Effector memory CD4-positive, alpha-beta T cell (primary cell): Measurements from ENCODE around the gene RBM27.

Source experiments
- DNase-seq, 3 donors: peaks; one replicate each; pipeline ENCODE4 v3.0.0-alpha.2; 2020
- H3K27ac ChIP-seq: 2 replicates; pipeline ENCODE4 v1.7.0; 2013; ENCODE audit warnings: mild to moderate bottlenecking, low read length, moderate library complexity; ENCODE audit not compliant: insufficient read depth, poor library complexity, severe bottlenecking
- H3K27me3 ChIP-seq: replicated peaks from 2 replicates; pipeline ENCODE4 v1.7.0; 2013; ENCODE audit warnings: mild to moderate bottlenecking, low read length; ENCODE audit not compliant: insufficient read depth, control insufficient read depth, poor library complexity, severe bottlenecking
- H3K36me3 ChIP-seq: 2 replicates; pipeline ENCODE4 v1.7.0; 2013; ENCODE audit warnings: mild to moderate bottlenecking, low read length, moderate library complexity; ENCODE audit not compliant: control insufficient read depth, insufficient read depth
- H3K4me1 ChIP-seq: 2 replicates; pipeline ENCODE4 v1.7.0; 2013; ENCODE audit warnings: low read length, mild to moderate bottlenecking; ENCODE audit not compliant: control insufficient read depth, insufficient read depth, poor library complexity, severe bottlenecking
- H3K4me3 ChIP-seq: 2 replicates; pipeline ENCODE4 v1.7.0; 2013; ENCODE audit warnings: low read length, low read depth, mild to moderate bottlenecking; ENCODE audit not compliant: insufficient read depth, poor library complexity, severe bottlenecking
- H3K9me3 ChIP-seq: 2 replicates; pipeline ENCODE4 v1.7.0; 2013; ENCODE audit warnings: mild to moderate bottlenecking, low read length, moderate library complexity; ENCODE audit not compliant: control insufficient read depth

RBM27 gene

DNA sequence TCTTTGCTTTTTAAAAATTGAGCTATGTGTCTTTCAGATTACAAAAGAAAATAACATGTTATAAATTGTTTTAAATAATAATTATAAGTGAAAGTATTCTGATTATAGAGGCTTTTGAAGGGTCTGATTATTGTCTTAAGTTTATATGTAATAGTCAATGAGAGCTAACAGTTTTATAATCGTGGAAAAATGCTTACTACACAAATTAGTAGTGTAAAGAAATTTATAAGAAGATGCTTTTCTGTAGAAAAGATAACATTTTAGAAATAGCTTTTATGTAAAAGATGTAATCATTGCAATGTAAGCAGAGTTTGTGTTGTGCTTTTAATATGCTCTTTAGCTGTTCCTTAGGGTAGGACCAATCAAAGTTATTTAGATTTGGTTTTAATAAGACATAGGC, 18.6 kb downstream of the RBM27 start:
- DNase-seq, result no peak
- Histone ChIP-seq H3K27ac (no peak overlapping the region), H3K36me3 (peaks cover 17% of the 10 kb centered on the region), H3K4me1 (no peaks in the 10 kb centered on the region), H3K27me3 (no peaks in the 10 kb centered on the region), H3K4me3 (no peak overlapping the region), H3K9me3 (no peaks in the 10 kb centered on the region)

DNA sequence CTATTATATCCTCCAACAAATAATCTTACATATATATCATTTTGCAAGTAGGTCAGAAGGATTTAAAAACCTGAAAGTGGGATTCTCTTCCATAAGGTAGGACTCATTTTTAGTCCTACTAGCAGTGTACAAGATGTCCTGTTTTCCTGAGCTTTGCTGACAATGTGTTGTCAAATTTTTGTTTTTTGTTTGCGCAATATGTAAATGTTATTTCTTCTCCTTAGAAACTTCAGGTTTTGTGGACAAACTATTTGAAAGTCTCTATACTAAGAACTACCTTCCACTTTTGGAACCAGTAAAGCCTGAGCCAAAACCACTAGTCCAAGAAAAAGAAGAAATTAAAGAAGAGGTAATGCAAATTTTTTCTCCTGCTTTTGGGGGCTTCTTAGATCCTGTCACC, 19.8 kb downstream of the RBM27 start:
- Histone ChIP-seq H3K9me3 (no peaks in the 10 kb centered on the region), H3K27ac (no peak overlapping the region)
- no peak for DNase-seq

DNA sequence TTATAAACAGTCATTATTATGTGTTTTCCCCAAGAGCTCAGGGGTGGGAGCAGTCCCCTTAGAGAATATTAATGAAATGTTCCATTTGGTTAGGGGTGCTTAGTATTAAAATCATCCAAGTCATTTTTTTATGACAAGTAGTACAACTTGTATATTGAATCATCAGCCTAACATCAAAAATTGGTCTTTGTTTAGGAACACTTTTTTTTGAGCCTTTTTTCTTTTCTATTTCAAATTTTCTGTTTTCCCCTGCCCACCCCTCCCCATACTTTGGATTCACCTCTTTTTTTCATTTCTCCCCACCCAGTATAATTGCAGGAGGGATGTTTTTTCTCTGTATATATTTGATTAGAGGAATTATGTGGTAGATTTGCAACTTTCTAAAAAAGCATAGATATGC, 25.8 kb downstream of the RBM27 start:
- Histone ChIP-seq H3K27ac (no peak overlapping the region), H3K9me3 (no peaks in the 10 kb centered on the region), H3K27me3 (no peaks in the 10 kb centered on the region), H3K4me3 (no peak overlapping the region), H3K36me3 (peaks cover 55% of the 10 kb centered on the region), H3K4me1 (no peaks in the 10 kb centered on the region)
- no peak for DNase-seq

More for the DNA sequence above, 19.8 kb downstream of the RBM27 start:
- Histone ChIP-seq H3K4me3 (no peak overlapping the region), H3K27me3 (no peaks in the 10 kb centered on the region), H3K36me3 (peaks cover 17% of the 10 kb centered on the region), H3K4me1 (no peaks in the 10 kb centered on the region)

DNA sequence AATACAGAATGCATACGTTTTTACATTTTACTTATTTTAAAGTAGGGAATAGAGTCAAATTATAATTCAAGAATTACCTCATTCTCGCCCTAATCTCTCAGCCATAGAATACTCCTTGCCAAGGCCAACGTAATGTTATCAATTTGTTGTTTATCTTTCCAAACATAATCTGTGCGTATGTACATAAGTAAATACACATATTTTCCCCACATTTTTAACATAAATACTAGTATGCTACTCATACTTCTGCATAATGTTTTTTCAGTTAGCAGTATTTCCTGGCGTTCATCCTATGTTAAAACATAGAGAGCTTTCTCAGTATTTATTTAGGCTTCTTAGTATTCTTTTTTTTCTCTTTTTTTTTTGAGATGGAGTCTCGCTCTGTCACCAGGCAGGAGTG, 28.8 kb downstream of the RBM27 start:
- Histone ChIP-seq H3K36me3 (peaks cover 72% of the 10 kb centered on the region), H3K4me3 (no peak overlapping the region)

DNA sequence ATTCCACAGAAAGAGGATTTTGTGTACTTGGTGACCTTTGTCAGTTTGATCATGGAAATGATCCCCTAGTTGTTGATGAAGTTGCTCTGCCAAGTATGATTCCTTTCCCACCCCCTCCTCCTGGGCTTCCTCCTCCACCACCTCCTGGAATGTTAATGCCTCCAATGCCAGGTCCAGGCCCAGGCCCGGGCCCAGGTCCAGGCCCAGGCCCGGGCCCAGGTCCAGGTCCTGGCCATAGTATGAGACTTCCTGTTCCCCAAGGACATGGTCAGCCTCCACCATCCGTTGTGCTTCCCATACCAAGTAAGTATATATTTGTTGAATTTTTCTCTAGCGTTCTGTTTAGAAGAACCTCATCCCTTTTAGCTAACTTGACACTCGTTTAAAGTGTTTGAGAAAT, 30.0 kb downstream of the RBM27 start:
- no peaks in the 10 kb centered on the region for H3K27me3 ChIP-seq
- no peaks in the 10 kb centered on the region for H3K4me1 ChIP-seq
- no peak for DNase-seq
- no peak overlapping the region for H3K4me3 ChIP-seq
- H3K9me3 ChIP-seq, result no peaks in the 10 kb centered on the region
- no peak overlapping the region for H3K27ac ChIP-seq
- H3K36me3 ChIP-seq, result peaks cover 76% of the 10 kb centered on the region

More for the DNA sequence above, 28.8 kb downstream of the RBM27 start:
- Histone ChIP-seq H3K27ac (no peak overlapping the region), H3K27me3 (no peaks in the 10 kb centered on the region), H3K4me1 (no peaks in the 10 kb centered on the region), H3K9me3 (no peaks in the 10 kb centered on the region)
- no peak for DNase-seq

DNA sequence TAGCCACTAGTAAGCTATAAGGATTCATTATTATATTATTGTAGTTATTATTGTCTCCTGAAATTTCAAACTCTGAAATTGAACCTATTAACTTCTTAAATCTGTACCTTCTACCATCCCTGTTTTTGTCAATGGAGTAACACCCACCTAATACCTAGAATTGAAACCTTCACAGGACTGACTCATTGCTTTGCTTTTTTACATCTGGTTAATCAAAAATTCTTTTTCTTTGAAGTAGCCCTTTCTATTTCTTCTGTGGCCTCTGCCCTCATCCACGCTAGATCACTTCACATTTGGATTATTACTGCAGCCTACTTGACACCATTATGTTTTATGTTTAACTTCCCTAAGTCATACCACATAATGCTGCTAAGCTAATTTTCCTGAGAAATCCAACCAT, 35.6 kb downstream of the RBM27 start:
- Histone ChIP-seq H3K4me1 (no peaks in the 10 kb centered on the region), H3K36me3 (peaks cover 48% of the 10 kb centered on the region), H3K4me3 (no peak overlapping the region), H3K27ac (no peak overlapping the region), H3K27me3 (no peaks in the 10 kb centered on the region), H3K9me3 (no peaks in the 10 kb centered on the region)
- no peak for DNase-seq

DNA sequence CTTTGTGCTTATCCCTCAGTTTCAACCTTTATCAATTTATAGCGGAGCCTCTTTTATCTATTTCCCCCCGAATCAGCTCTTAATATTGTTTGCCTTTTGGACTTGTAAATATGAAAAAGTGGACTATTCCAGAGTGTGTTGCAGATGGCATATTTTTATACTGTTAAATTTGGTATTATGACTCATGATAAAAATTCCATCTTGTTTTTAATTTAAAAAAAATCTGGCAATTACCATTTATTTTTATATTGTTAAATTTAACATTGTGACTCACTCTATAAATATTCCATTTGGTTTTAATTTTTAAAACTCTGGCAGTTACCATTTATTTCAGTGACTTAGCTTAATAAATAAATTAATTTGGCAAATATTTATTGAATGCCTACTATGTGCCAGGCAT, 37.5 kb downstream of the RBM27 start:
- Histone ChIP-seq H3K4me3 (no peak overlapping the region), H3K9me3 (no peaks in the 10 kb centered on the region), H3K4me1 (no peaks in the 10 kb centered on the region), H3K36me3 (peaks cover 38% of the 10 kb centered on the region), H3K27ac (no peak overlapping the region), H3K27me3 (no peaks in the 10 kb centered on the region)
- DNase-seq, result no peak

DNA sequence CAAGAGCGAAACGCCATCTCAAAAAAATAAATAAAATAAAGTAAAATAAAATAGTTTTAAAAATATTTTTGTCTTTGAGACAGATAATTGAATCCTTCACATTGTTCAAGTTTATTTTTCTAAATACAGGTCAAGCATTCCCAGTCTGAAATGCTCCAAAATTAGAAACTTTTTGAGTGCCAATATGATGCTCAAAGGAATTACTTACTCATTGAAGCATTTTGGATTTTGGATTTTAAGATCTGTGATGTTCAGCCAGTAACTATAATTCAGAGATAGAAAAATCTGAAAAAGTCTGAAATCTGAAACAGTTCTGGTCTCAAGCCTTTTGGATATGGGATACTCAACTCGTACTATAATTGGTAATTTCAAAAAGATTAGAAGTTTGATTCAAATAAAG, 39.8 kb downstream of the RBM27 start:
- Histone ChIP-seq H3K36me3 (peaks cover 22% of the 10 kb centered on the region), H3K4me1 (no peaks in the 10 kb centered on the region), H3K27ac (no peak overlapping the region), H3K9me3 (no peaks in the 10 kb centered on the region), H3K27me3 (no peaks in the 10 kb centered on the region), H3K4me3 (no peak overlapping the region)
- no peak for DNase-seq

DNA sequence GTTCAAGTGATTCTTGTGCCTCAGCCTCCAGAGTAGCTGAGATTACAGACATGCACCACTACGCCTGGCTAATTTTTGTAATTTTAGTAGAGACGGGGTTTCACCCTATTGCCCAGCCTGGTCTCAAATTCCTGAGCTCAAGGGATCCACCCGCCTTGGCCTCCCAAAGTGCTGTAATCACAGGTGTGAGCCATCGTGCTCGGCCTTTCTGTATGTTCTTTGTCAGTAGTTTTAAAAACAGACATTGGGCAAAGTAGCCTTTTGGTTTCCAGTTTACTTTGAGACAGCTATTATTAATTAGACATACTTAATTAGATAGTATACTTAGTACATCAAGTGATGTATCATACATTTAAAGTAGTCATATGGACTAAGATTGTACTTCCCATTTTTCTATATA, 45.2 kb downstream of the RBM27 start:
- no peak overlapping the region for H3K27ac ChIP-seq
- peaks cover 13% of the 10 kb centered on the region for H3K36me3 ChIP-seq
- no peaks in the 10 kb centered on the region for H3K4me1 ChIP-seq
- no peaks in the 10 kb centered on the region for H3K27me3 ChIP-seq
- H3K9me3 ChIP-seq, result no peaks in the 10 kb centered on the region
- H3K4me3 ChIP-seq, result no peak overlapping the region
- DNase-seq, result no peak

DNA sequence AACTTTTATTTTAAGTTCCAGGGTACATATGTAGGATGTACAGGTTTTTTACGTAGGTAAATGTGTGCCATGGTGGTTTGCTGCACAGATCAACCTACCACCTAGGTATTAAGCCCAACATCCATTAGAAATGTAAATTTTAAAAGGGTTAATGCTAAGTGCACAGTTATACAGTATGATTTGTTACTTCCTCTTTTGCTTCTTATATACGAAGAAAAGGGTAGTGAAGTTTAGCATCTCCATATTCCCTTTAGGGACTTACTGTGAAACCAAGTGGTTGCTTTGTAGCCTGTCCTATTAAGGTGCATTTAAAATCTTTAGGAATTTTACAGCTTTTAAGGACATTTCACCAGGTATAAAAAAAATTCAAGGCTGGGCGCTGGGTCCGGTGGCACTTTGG, 46.4 kb downstream of the RBM27 start:
- no peak for DNase-seq

More for the DNA sequence above, 46.4 kb downstream of the RBM27 start:
- Histone ChIP-seq H3K4me3 (no peak overlapping the region), H3K27ac (no peak overlapping the region), H3K27me3 (no peaks in the 10 kb centered on the region), H3K4me1 (no peaks in the 10 kb centered on the region), H3K9me3 (no peaks in the 10 kb centered on the region), H3K36me3 (peaks cover 16% of the 10 kb centered on the region)
